ENCODE data around the gene ATP13A3. TPM values are rescaled to one million over a fixed set of nuclear protein-coding genes. Genes with fewer than 3 reads are reported as not detected.

ATP13A3 gene
- total and polyA plus RNA-seq, 9 of the 15 experiments (the other 6 are each of a cell fraction or from before 2014, with no cell fraction given) = 16.6 to 135 (median 86.6) TPM

DNA sequence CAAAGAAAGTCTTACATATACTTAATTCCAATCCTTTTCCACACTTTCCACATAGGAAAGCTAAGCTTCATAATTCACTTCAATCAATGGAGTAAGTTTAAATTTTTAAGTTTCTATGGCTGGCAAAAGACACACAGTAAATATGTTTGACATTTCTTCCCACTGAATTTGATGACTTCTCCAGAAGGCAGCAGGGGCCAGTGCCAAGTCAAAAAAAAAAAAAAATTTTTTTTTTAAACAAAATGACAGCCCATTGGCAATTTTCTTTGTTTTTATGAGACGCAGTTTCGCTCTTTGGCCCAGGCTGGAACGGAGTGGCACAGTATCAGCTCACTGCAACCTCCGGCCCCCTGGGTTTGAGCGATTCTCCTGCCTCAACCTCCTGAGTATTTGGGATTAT, 28.7 kb downstream of the ATP13A3 start:
- Histone ChIP-seq H4K20me1 (replicated peaks; ENCODE audit: control insufficient read depth, insufficient read depth, low read length) (no peaks in the 10 kb centered on the region), H3K9ac (ENCODE audit: insufficient read depth in 1 of 2, low read depth in 2 of 2, low read length in 2 of 2) (no peak overlapping the region), H3K4me2 (ENCODE audit: insufficient read depth, low read length) (no peak overlapping the region), H2AFZ (ENCODE audit: low read depth, low read length) (no peak overlapping the region), H3K36me3 (ENCODE audit: control insufficient read depth, insufficient read depth, low read length) (peaks cover 78% of the 10 kb centered on the region), H3K79me2 (ENCODE audit: control insufficient read depth, insufficient read depth, low read length) (peaks cover 19% of the 10 kb centered on the region), H3K27me3 (ENCODE audit: control insufficient read depth in 2 of 2, insufficient read depth in 2 of 2, low read length in 2 of 2) (no peaks in the 10 kb centered on the region), H3K9me1 (ENCODE audit: control insufficient read depth, insufficient read depth, low read length) (no peaks in the 10 kb centered on the region), H3K4me3 (no peak overlapping the region), H3K27ac (ENCODE audit: extremely low read depth, low read depth, low read length) (no peak overlapping the region), H3K9me3 (replicated peaks; ENCODE audit: control insufficient read depth, insufficient read depth, low read depth, low read length) (no peaks in the 10 kb centered on the region), H3K4me1 (replicated peaks in 1 of 2; ENCODE audit: control insufficient read depth in 2 of 2, insufficient read depth in 2 of 2, low read length in 2 of 2) (no peaks in the 10 kb centered on the region)
- FAIRE-seq (no peak), DNase-seq (ENCODE audit: extremely low read depth in 1 of 4, low spot score in 3 of 4) (no peak), ATAC-seq (no peak)
- BruUV-seq (replicated peaks) = no TSS peak
- intact Hi-C loops (cut with micrococcal nuclease) = no loop called here
- CTCF ChIA-PET (ENCODE audit: low intra/inter-chr PET ratio) = no interaction called here
- in situ Hi-C loops (cut with MboI) = no loop called here
- 97% methylated on average over 5 of the region's 5 CpGs for WGBS (ENCODE audit: insufficient coverage, low coverage, missing lambda C conversion rate)
- POLR2A ChIA-PET = interaction anchor here (0.7 to 1.6 kb wide), 2 partner anchors 12 to 14 kb away, joined by 4 read pairs; no protein-coding TSS in a partner anchor
- TF ChIP-seq TCF7L2 (IDR thresholded peaks at IDR 0.05; ENCODE audit: low read depth, low read length) (no peak), NFIC (IDR thresholded peaks at IDR 0.05) (no peak), GABPA (tag; conservative IDR thresholded peaks at IDR 0.05; ENCODE audit: low read depth) (no peak), KAT8 (IDR thresholded peaks at IDR 0.05; ENCODE audit: low read depth) (no peak), BRCA1 (IDR thresholded peaks at IDR 0.05) (no peak), BRCA1 (CRISPR knock-in tag; IDR thresholded peaks at IDR 0.05) (no peak), SLC30A9 (CRISPR knock-in tag; IDR thresholded peaks at IDR 0.05) (no peak), XRCC5 (IDR thresholded peaks at IDR 0.05; ENCODE audit: low read depth, low read length) (no peak), HDGF (IDR thresholded peaks at IDR 0.05) (no peak), FOXK1 (CRISPR knock-in tag; IDR thresholded peaks at IDR 0.05; ENCODE audit: borderline replicate concordance) (no peak), NFXL1 (CRISPR knock-in tag; IDR thresholded peaks at IDR 0.05) (no peak), SAP30 (IDR thresholded peaks at IDR 0.05; ENCODE audit: borderline replicate concordance, insufficient read depth, low read depth, low read length, poor library complexity, severe bottlenecking) (no peak), KLF6 (CRISPR knock-in tag; IDR thresholded peaks at IDR 0.05; ENCODE audit: borderline replicate concordance) (no peak), ZBTB1 (CRISPR knock-in tag; IDR thresholded peaks at IDR 0.05; ENCODE audit: borderline replicate concordance, low read depth) (no peak), KLF1 (tag; IDR thresholded peaks at IDR 0.05) (no peak)
- TF ChIP-seq, protein P1, sequence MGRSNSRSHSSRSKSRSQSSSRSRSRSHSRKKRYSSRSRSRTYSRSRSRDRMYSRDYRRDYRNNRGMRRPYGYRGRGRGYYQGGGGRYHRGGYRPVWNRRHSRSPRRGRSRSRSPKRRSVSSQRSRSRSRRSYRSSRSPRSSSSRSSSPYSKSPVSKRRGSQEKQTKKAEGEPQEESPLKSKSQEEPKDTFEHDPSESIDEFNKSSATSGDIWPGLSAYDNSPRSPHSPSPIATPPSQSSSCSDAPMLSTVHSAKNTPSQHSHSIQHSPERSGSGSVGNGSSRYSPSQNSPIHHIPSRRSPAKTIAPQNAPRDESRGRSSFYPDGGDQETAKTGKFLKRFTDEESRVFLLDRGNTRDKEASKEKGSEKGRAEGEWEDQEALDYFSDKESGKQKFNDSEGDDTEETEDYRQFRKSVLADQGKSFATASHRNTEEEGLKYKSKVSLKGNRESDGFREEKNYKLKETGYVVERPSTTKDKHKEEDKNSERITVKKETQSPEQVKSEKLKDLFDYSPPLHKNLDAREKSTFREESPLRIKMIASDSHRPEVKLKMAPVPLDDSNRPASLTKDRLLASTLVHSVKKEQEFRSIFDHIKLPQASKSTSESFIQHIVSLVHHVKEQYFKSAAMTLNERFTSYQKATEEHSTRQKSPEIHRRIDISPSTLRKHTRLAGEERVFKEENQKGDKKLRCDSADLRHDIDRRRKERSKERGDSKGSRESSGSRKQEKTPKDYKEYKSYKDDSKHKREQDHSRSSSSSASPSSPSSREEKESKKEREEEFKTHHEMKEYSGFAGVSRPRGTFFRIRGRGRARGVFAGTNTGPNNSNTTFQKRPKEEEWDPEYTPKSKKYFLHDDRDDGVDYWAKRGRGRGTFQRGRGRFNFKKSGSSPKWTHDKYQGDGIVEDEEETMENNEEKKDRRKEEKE (IDR thresholded peaks at IDR 0.05; ENCODE audit: borderline replicate concordance in 1 of 2, control insufficient read depth in 1 of 2, low read depth in 2 of 2, low read length in 1 of 2) = no peak
- TF ChIP-seq, protein P2, sequence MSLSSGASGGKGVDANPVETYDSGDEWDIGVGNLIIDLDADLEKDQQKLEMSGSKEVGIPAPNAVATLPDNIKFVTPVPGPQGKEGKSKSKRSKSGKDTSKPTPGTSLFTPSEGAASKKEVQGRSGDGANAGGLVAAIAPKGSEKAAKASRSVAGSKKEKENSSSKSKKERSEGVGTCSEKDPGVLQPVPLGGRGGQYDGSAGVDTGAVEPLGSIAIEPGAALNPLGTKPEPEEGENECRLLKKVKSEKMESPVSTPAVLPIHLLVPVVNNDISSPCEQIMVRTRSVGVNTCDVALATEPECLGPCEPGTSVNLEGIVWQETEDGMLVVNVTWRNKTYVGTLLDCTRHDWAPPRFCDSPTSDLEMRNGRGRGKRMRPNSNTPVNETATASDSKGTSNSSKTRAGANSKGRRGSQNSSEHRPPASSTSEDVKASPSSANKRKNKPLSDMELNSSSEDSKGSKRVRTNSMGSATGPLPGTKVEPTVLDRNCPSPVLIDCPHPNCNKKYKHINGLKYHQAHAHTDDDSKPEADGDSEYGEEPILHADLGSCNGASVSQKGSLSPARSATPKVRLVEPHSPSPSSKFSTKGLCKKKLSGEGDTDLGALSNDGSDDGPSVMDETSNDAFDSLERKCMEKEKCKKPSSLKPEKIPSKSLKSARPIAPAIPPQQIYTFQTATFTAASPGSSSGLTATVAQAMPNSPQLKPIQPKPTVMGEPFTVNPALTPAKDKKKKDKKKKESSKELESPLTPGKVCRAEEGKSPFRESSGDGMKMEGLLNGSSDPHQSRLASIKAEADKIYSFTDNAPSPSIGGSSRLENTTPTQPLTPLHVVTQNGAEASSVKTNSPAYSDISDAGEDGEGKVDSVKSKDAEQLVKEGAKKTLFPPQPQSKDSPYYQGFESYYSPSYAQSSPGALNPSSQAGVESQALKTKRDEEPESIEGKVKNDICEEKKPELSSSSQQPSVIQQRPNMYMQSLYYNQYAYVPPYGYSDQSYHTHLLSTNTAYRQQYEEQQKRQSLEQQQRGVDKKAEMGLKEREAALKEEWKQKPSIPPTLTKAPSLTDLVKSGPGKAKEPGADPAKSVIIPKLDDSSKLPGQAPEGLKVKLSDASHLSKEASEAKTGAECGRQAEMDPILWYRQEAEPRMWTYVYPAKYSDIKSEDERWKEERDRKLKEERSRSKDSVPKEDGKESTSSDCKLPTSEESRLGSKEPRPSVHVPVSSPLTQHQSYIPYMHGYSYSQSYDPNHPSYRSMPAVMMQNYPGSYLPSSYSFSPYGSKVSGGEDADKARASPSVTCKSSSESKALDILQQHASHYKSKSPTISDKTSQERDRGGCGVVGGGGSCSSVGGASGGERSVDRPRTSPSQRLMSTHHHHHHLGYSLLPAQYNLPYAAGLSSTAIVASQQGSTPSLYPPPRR (CRISPR knock-in tag; IDR thresholded peaks at IDR 0.05; ENCODE audit: borderline replicate concordance) = no peak
